PFSK-1 (cell line): ENCODE measurements around the gene CPT1B.

ENCODE experiments used
- FOXP2 ChIP-seq: optimal IDR thresholded peaks from 2 replicates; pipeline ENCODE3; 2011; ENCODE audit warnings: borderline replicate concordance, control low read depth, inconsistent platforms; ENCODE audit not compliant: insufficient read depth; ENCODE audit errors: extremely low read length, extremely low read depth
- POLR2AphosphoS5 ChIP-seq: IDR thresholded peaks from 2 replicates; pipeline ENCODE4 v1.6.1; 2012; ENCODE audit warnings: low read depth, mild to moderate bottlenecking, control low read depth, low read length, moderate library complexity
- REST ChIP-seq, 2 experiments: IDR thresholded peaks; 2 replicates each; pipeline versions ENCODE4 v1.6.1 to v1.8.0; 2011 to 2012; ENCODE audit warnings: low read depth in 2 of 2, low read length in 2 of 2, control low read depth in 1 of 2, inconsistent platforms in 1 of 2, mild to moderate bottlenecking in 1 of 2, moderate library complexity in 1 of 2; ENCODE audit not compliant: insufficient read depth in 1 of 2
- SIN3A ChIP-seq: IDR thresholded peaks from 2 replicates; pipeline ENCODE4 v1.6.1; 2012; ENCODE audit warnings: mild to moderate bottlenecking, low read length, moderate library complexity, borderline replicate concordance; ENCODE audit not compliant: insufficient read depth
- TAF1 ChIP-seq: IDR thresholded peaks from 2 replicates; pipeline ENCODE4 v1.6.1; 2012; ENCODE audit warnings: low read length, control low read depth, borderline replicate concordance; ENCODE audit not compliant: insufficient read depth

DNA sequence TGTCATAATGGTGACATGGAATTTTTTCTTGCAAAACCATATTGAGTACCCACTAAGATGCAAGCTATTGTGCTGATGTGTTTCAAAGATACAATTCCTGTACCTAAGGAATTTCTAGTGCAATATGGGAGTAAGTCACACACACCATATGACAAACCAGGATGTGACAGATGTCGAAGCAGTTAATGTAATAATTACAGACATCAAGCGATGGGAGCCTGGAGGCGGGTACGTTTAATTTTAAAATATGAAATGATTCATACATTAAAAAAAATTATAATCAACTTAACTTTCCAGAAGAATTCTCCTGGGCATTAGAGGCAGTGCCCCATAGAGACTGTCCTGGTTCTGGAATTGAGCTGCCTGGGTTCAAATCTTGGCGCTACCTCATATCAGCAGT lies 21.5 kb downstream of the CPT1B start:
- TF ChIP-seq POLR2AphosphoS5: no peak
- TF ChIP-seq REST (IDR thresholded peaks at IDR 0.05; ENCODE audit: insufficient read depth in 1 of 2, low read depth in 2 of 2, low read length in 2 of 2): no peak
- TF ChIP-seq TAF1: no peak
- no peak for TF ChIP-seq SIN3A
- TF ChIP-seq FOXP2: no peak
